Left colon (tissue), 2 donors: Measurements from ENCODE around the gene DCTPP1. TPM values are rescaled to one million over a fixed set of nuclear protein-coding genes. Genes with fewer than 3 reads are reported as not detected.
A peak's percentile ranks its signal among the peaks of the same experiment; 100 is the strongest.

ENCODE experiments used
- ATAC-seq: fragments of 200-7000 bp; cut with Tn5 transposase; one replicate; pipeline ENCODE4 v1.9.1; 2020; ENCODE audit warnings: mild to moderate bottlenecking, moderate library complexity
- DNase-seq, 2 donors: peaks; one replicate each; pipeline ENCODE4 v3.0.0-alpha.2; 2020
- intact Hi-C, 2 donors: fragments of 100-400 bp; cut with DNase I in 1 of 2; cut with micrococcal nuclease in 1 of 2; formaldehyde crosslinking; loops; one replicate each; pipeline versions ENCODE4 v1.11.2 to v1.14.0; 2022; cut with DNase I, micrococcal nuclease
- total RNA-seq, 2 donors: library from RNA; stranded (reverse); fragmentation: NEBNext Ultra II Directional; extraction: Animal tissue kit (Norgen Biotek cat#: 25700); gene quantifications; one replicate each; pipeline ENCODE4 v1.2.1, GENCODE V29; 2021
- donor health status: DM: no; HTN: no; CAD: no.
- donor health status: DM: yes; HTN: yes; CAD: no.

The DCTPP1 gene
- total RNA-seq, 2 donors from 2014 or later: 76.7 to 102 TPM

- DNase-seq (no peak), ATAC-seq (peak; percentile 28)
- intact Hi-C loops: no loop called here
Observed at GRCh38 chr16:30377050-30377811, 52.6 kb downstream of the DCTPP1 start.

- ATAC-seq (no peak), DNase-seq (no peak)
- intact Hi-C loops: no loop called here
Observed at GRCh38 chr16:30376461-30376902, 53.3 kb downstream of the DCTPP1 start.

GRCh38 chr16:30375864-30376263 lies 54.0 kb downstream of the DCTPP1 start:
- intact Hi-C loops: no loop called here
- ATAC-seq: no peak
- no peak for DNase-seq

- ATAC-seq (no peak), DNase-seq (no peak)
- intact Hi-C loops: no loop called here
Observed at GRCh38 chr16:30374538-30374937, 55.3 kb downstream of the DCTPP1 start, which contains the start of gene MYL11. Gene MYL11 (plus strand): TSS chr16:30374802. CDS start chr16:30374858, 56 bp downstream.

Other genes starting within 250 kb of the DCTPP1 start
- gene CORO1A, start 246.4 kb downstream of the DCTPP1 start, total RNA-seq: 10 to 100 TPM in 1 of 2 donors, 1 to 10 TPM in 1; 7.6 to 24.5 TPM
- gene BOLA2B, start 236.4 kb downstream of the DCTPP1 start, total RNA-seq: 100 to 1,000 TPM; 156 to 192 TPM
- gene SLX1A, start 236.2 kb downstream of the DCTPP1 start, total RNA-seq: 10 to 100 TPM; 84.5 to 86.9 TPM
- gene SULT1A3, start 230.8 kb downstream of the DCTPP1 start, total RNA-seq: 10 to 100 TPM; 72.3 to 92.6 TPM
- 10 to 100 TPM in 1 of 2 donors, 1 to 10 TPM in 1; 9.7 to 21.1 TPM for gene NPIPB13, start 181.6 kb downstream of the DCTPP1 start, total RNA-seq
- gene CD2BP2, start 74.7 kb downstream of the DCTPP1 start, total RNA-seq: 10 to 100 TPM; 57.3 to 65.2 TPM
- 10 to 100 TPM; 46.2 to 46.4 TPM for gene TBC1D10B, start 59.5 kb downstream of the DCTPP1 start, total RNA-seq
- not detected for gene MYL11, start 55.2 kb downstream of the DCTPP1 start, total RNA-seq
- 1 to 10 TPM; 3.6 to 5.7 TPM for gene SEPTIN1, start 47.5 kb downstream of the DCTPP1 start, total RNA-seq
- 1 to 10 TPM; 5.6 to 8.4 TPM for gene ZNF48, start 34.6 kb downstream of the DCTPP1 start, total RNA-seq
- gene ZNF771, start 22.4 kb downstream of the DCTPP1 start, total RNA-seq: 1 to 10 TPM; 3.2 to 4.4 TPM
- 100 to 1,000 TPM; 157 to 183 TPM for gene SEPHS2, start 15.8 kb upstream of the DCTPP1 start, total RNA-seq
- gene ITGAL, start 42.7 kb upstream of the DCTPP1 start, total RNA-seq: 1 to 10 TPM; 6.7 to 7.3 TPM
- gene ZNF768, start 96.5 kb upstream of the DCTPP1 start, total RNA-seq: 10 to 100 TPM; 58.7 to 62.4 TPM
- 10 to 100 TPM in 1 of 2 donors, 1 to 10 TPM in 1; 9.8 to 11.7 TPM for gene ZNF747, start 104.8 kb upstream of the DCTPP1 start, total RNA-seq
- 10 to 100 TPM; 10.6 to 20.7 TPM for gene ZNF764, start 128.3 kb upstream of the DCTPP1 start, total RNA-seq
- 10 to 100 TPM; 16.6 to 24.4 TPM for gene ZNF688, start 141.7 kb upstream of the DCTPP1 start, total RNA-seq
- 10 to 100 TPM; 14.9 to 17.8 TPM for gene ZNF785, start 155.7 kb upstream of the DCTPP1 start, total RNA-seq
- gene ZNF689, start 180.4 kb upstream of the DCTPP1 start, total RNA-seq: 1 to 10 TPM; 6.8 to 6.9 TPM
- gene PRR14, start 220.9 kb upstream of the DCTPP1 start, total RNA-seq: 10 to 100 TPM; 47.6 to 51.0 TPM
- 10 to 100 TPM; 71.8 to 78.8 TPM for gene FBRS, start 228.4 kb upstream of the DCTPP1 start, total RNA-seq